HEK293 (cell line): ENCODE results near the gene MAFF.
A peak's percentile ranks its signal among the peaks of the same experiment; 100 is the strongest.

Experiments
- EGR2 ChIP-seq: fragments of 450-650 bp; formaldehyde crosslinking; IDR thresholded peaks from 2 replicates; pipeline ENCODE4 v1.5.1; 2016; ENCODE audit warnings: low read depth, missing biosample characterization, missing genetic modification characterization
- GFI1B ChIP-seq: fragments of 450-650 bp; formaldehyde crosslinking; IDR thresholded peaks from 2 replicates; pipeline ENCODE4 v1.5.1; 2016; ENCODE audit warnings: missing biosample characterization, missing genetic modification characterization
- GLIS1 ChIP-seq: fragments of 450-650 bp; formaldehyde crosslinking; IDR thresholded peaks from 2 replicates; pipeline ENCODE4 v1.5.1; 2016; ENCODE audit warnings: missing biosample characterization, missing genetic modification characterization
- KLF10 ChIP-seq: fragments of 450-650 bp; IDR thresholded peaks from 2 replicates; pipeline ENCODE4 v1.5.1; 2018; ENCODE audit warnings: missing biosample characterization, mild to moderate bottlenecking, missing genetic modification characterization
- KLF9 ChIP-seq: fragments of 450-650 bp; formaldehyde crosslinking; IDR thresholded peaks from 2 replicates; pipeline ENCODE4 v1.5.1; 2016; ENCODE audit warnings: missing biosample characterization, missing genetic modification characterization, low read depth
- MZF1 ChIP-seq: fragments of 450-650 bp; formaldehyde crosslinking; IDR thresholded peaks from 2 replicates; pipeline ENCODE4 v1.5.1; 2017; ENCODE audit warnings: missing biosample characterization, missing genetic modification characterization, borderline replicate concordance
- SP3 ChIP-seq: fragments of 450-650 bp; formaldehyde crosslinking; IDR thresholded peaks from 2 replicates; pipeline ENCODE4 v1.5.1; 2016; ENCODE audit warnings: missing biosample characterization, missing genetic modification characterization
- SP7 ChIP-seq: fragments of 450-650 bp; formaldehyde crosslinking; IDR thresholded peaks from 2 replicates; pipeline ENCODE4 v1.5.1; 2016; ENCODE audit warnings: missing biosample characterization, missing genetic modification characterization
- ZEB2 ChIP-seq: fragments of 450-650 bp; formaldehyde crosslinking; IDR thresholded peaks from 2 replicates; pipeline ENCODE4 v1.5.1; 2016; ENCODE audit warnings: missing biosample characterization, missing genetic modification characterization
- ZFHX2 ChIP-seq: fragments of 450-650 bp; formaldehyde crosslinking; conservative IDR thresholded peaks from 2 replicates; pipeline ENCODE4 v1.5.1; 2016; ENCODE audit warnings: missing biosample characterization, missing genetic modification characterization
- ZIC2 ChIP-seq: fragments of 450-650 bp; formaldehyde crosslinking; IDR thresholded peaks from 2 replicates; pipeline ENCODE4 v1.5.1; 2016; ENCODE audit warnings: missing biosample characterization, missing genetic modification characterization
- ZNF335 ChIP-seq: fragments of 450-650 bp; formaldehyde crosslinking; conservative IDR thresholded peaks from 2 replicates; pipeline ENCODE4 v1.5.1; 2016; ENCODE audit warnings: missing biosample characterization, missing genetic modification characterization
- ZNF391 ChIP-seq: fragments of 450-650 bp; formaldehyde crosslinking; IDR thresholded peaks from 2 replicates; pipeline ENCODE4 v1.5.1; 2016; ENCODE audit warnings: low read depth, missing biosample characterization, missing genetic modification characterization, borderline replicate concordance
- ZNF394 ChIP-seq: fragments of 450-650 bp; formaldehyde crosslinking; IDR thresholded peaks from 2 replicates; pipeline ENCODE4 v1.5.1; 2016; ENCODE audit warnings: missing biosample characterization, missing genetic modification characterization, mild to moderate bottlenecking, moderate library complexity, borderline replicate concordance
- ZNF510 ChIP-seq: fragments of 450-650 bp; formaldehyde crosslinking; IDR thresholded peaks from 2 replicates; pipeline ENCODE4 v1.5.1; 2018; ENCODE audit warnings: mild to moderate bottlenecking, missing genetic modification characterization, missing biosample characterization; ENCODE audit not compliant: insufficient replicate concordance
- ZNF596 ChIP-seq: fragments of 450-650 bp; IDR thresholded peaks from 2 replicates; pipeline ENCODE4 v1.5.0; 2018; ENCODE audit warnings: missing biosample characterization, mild to moderate bottlenecking, missing genetic modification characterization, moderate library complexity
- ZNF621 ChIP-seq: fragments of 450-650 bp; formaldehyde crosslinking; IDR thresholded peaks from 2 replicates; pipeline ENCODE4 v1.5.1; 2017; ENCODE audit warnings: missing biosample characterization, missing genetic modification characterization
- ZNF629 ChIP-seq: fragments of 450-650 bp; formaldehyde crosslinking; IDR thresholded peaks from 2 replicates; pipeline ENCODE4 v1.5.1; 2017; ENCODE audit warnings: missing biosample characterization, missing genetic modification characterization
- ZNF660 ChIP-seq: fragments of 450-650 bp; IDR thresholded peaks from 2 replicates; pipeline ENCODE4 v1.5.1; 2018; ENCODE audit warnings: missing biosample characterization, mild to moderate bottlenecking, missing genetic modification characterization
- ZNF670 ChIP-seq: fragments of 450-650 bp; formaldehyde crosslinking; IDR thresholded peaks from 2 replicates; pipeline ENCODE4 v1.5.1; 2016; ENCODE audit warnings: missing biosample characterization, missing genetic modification characterization, low read depth
- ZNF76 ChIP-seq: fragments of 450-650 bp; formaldehyde crosslinking; IDR thresholded peaks from 2 replicates; pipeline ENCODE4; 2016; ENCODE audit warnings: low read depth, missing biosample characterization, missing genetic modification characterization, borderline replicate concordance
- ZNF777 ChIP-seq: fragments of 450-650 bp; formaldehyde crosslinking; IDR thresholded peaks from 2 replicates; pipeline ENCODE4 v1.5.1; 2017; ENCODE audit warnings: missing biosample characterization, missing genetic modification characterization, borderline replicate concordance
- ZNF785 ChIP-seq: fragments of 450-650 bp; formaldehyde crosslinking; IDR thresholded peaks from 2 replicates; pipeline ENCODE4 v1.5.1; 2016; ENCODE audit warnings: missing biosample characterization, missing genetic modification characterization
- ZNF792 ChIP-seq: fragments of 450-650 bp; formaldehyde crosslinking; IDR thresholded peaks from 2 replicates; pipeline ENCODE4 v1.5.1; 2016; ENCODE audit warnings: missing biosample characterization, missing genetic modification characterization
- TF ChIP-seq, protein P1 (sequence below): fragments of 450-650 bp; formaldehyde crosslinking; IDR thresholded peaks from 2 replicates; pipeline ENCODE4 v1.5.1; 2016; ENCODE audit warnings: missing biosample characterization, missing genetic modification characterization, borderline replicate concordance
- TF ChIP-seq, protein P2 (sequence below): fragments of 450-650 bp; formaldehyde crosslinking; conservative IDR thresholded peaks from 2 replicates; pipeline ENCODE4 v1.5.1; 2016; ENCODE audit warnings: low read depth, missing biosample characterization, missing genetic modification characterization
- TF ChIP-seq, protein P3 (sequence below): fragments of 450-650 bp; formaldehyde crosslinking; IDR thresholded peaks from 2 replicates; pipeline ENCODE4 v1.5.1; 2016; ENCODE audit warnings: missing biosample characterization, missing genetic modification characterization
- TF ChIP-seq, protein P4 (sequence below): fragments of 450-650 bp; formaldehyde crosslinking; IDR thresholded peaks from 2 replicates; pipeline ENCODE4 v1.5.1; 2017; ENCODE audit warnings: missing biosample characterization, missing genetic modification characterization
- TF ChIP-seq, protein P5 (sequence below): fragments of 450-650 bp; formaldehyde crosslinking; IDR thresholded peaks from 2 replicates; pipeline ENCODE4 v1.5.1; 2016; ENCODE audit warnings: missing biosample characterization, missing genetic modification characterization, low read depth

The MAFF gene

DNA sequence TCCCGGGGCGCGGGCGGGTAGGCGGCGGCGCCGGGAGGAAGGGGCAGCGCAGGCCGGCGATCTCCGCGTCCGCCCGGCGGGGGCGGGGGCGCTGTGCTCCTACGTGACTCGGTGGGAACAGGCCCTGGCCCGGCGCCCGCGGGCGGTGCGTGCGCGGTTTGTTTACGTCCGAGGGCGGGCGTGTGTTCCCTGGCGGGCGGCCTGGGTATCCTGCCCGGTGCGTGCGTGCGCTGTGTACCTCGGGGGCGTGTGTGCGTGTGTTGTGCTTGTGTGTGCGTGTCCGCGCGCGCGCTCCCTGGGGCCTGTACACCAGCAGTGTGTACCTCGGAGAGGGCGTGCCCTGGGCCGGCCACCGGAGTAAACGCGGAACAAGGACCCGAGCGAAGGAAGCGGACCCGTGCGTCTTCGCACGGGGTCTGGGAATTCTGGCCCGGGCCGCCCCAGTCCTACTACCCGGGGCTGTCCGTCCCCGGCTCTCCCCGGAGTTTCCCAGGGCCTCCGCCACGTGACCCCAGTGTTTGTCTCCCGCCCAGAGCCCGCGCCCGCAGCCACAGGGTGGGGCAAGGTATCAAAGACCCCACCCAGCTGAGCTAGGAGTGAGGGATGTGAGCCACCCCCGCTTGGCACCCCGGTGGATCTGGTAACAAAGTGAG is 769 bp downstream of the MAFF start (continued):
- TF ChIP-seq, protein P1, sequence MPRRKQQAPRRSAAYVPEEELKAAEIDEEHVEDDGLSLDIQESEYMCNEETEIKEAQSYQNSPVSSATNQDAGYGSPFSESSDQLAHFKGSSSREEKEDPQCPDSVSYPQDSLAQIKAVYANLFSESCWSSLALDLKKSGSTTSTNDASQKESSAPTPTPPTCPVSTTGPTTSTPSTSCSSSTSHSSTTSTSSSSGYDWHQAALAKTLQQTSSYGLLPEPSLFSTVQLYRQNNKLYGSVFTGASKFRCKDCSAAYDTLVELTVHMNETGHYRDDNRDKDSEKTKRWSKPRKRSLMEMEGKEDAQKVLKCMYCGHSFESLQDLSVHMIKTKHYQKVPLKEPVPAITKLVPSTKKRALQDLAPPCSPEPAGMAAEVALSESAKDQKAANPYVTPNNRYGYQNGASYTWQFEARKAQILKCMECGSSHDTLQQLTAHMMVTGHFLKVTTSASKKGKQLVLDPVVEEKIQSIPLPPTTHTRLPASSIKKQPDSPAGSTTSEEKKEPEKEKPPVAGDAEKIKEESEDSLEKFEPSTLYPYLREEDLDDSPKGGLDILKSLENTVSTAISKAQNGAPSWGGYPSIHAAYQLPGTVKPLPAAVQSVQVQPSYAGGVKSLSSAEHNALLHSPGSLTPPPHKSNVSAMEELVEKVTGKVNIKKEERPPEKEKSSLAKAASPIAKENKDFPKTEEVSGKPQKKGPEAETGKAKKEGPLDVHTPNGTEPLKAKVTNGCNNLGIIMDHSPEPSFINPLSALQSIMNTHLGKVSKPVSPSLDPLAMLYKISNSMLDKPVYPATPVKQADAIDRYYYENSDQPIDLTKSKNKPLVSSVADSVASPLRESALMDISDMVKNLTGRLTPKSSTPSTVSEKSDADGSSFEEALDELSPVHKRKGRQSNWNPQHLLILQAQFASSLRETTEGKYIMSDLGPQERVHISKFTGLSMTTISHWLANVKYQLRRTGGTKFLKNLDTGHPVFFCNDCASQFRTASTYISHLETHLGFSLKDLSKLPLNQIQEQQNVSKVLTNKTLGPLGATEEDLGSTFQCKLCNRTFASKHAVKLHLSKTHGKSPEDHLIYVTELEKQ (tag by site-specific recombination), result no peak
- TF ChIP-seq KLF9, result peak; percentile 91
- 0 out of 2 replicates have a peak, but pooled peaks have one; percentile 5 for TF ChIP-seq ZNF596
- peak; percentile 35 for TF ChIP-seq SP3 (tag by site-specific recombination)
- TF ChIP-seq MZF1 (tag by site-specific recombination), result no peak
- TF ChIP-seq ZNF510 (tag by site-specific recombination), result no peak
- TF ChIP-seq ZNF394 (tag by site-specific recombination), result no peak
- peak; percentile 21; the same call in 1 of the 2 replicates for TF ChIP-seq ZEB2 (tag by site-specific recombination)
- peak; percentile 30; the same call in 1 of the 2 replicates for TF ChIP-seq ZNF629 (tag by site-specific recombination)
- peak; percentile 97 for TF ChIP-seq EGR2 (tag by site-specific recombination)
- TF ChIP-seq ZNF670 (tag by site-specific recombination), result no peak
- peak; percentile 42; the same call in 1 of the 2 replicates for TF ChIP-seq ZNF76 (tag by site-specific recombination)
- TF ChIP-seq ZNF792 (tag by site-specific recombination), result no peak
- TF ChIP-seq SP7 (tag by site-specific recombination), result peak; percentile 50; the same call in 1 of the 2 replicates
- TF ChIP-seq ZNF391 (tag by site-specific recombination), result no peak
- TF ChIP-seq, protein P2, sequence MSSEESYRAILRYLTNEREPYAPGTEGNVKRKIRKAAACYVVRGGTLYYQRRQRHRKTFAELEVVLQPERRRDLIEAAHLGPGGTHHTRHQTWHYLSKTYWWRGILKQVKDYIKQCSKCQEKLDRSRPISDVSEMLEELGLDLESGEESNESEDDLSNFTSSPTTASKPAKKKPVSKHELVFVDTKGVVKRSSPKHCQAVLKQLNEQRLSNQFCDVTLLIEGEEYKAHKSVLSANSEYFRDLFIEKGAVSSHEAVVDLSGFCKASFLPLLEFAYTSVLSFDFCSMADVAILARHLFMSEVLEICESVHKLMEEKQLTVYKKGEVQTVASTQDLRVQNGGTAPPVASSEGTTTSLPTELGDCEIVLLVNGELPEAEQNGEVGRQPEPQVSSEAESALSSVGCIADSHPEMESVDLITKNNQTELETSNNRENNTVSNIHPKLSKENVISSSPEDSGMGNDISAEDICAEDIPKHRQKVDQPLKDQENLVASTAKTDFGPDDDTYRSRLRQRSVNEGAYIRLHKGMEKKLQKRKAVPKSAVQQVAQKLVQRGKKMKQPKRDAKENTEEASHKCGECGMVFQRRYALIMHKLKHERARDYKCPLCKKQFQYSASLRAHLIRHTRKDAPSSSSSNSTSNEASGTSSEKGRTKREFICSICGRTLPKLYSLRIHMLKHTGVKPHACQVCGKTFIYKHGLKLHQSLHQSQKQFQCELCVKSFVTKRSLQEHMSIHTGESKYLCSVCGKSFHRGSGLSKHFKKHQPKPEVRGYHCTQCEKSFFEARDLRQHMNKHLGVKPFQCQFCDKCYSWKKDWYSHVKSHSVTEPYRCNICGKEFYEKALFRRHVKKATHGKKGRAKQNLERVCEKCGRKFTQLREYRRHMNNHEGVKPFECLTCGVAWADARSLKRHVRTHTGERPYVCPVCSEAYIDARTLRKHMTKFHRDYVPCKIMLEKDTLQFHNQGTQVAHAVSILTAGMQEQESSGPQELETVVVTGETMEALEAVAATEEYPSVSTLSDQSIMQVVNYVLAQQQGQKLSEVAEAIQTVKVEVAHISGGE (tag by site-specific recombination), result no peak
- TF ChIP-seq ZNF660 (tag by site-specific recombination), result no peak
- no peak for TF ChIP-seq ZNF621 (tag by site-specific recombination)
- TF ChIP-seq, protein P3, sequence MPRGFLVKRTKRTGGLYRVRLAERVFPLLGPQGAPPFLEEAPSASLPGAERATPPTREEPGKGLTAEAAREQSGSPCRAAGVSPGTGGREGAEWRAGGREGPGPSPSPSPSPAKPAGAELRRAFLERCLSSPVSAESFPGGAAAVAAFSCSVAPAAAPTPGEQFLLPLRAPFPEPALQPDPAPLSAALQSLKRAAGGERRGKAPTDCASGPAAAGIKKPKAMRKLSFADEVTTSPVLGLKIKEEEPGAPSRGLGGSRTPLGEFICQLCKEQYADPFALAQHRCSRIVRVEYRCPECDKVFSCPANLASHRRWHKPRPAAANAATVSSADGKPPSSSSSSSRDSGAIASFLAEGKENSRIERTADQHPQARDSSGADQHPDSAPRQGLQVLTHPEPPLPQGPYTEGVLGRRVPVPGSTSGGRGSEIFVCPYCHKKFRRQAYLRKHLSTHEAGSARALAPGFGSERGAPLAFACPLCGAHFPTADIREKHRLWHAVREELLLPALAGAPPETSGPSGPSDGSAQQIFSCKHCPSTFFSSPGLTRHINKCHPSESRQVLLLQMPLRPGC, result no peak
- TF ChIP-seq GLIS1 (tag by site-specific recombination), result peak; percentile 78
- TF ChIP-seq, protein P4, sequence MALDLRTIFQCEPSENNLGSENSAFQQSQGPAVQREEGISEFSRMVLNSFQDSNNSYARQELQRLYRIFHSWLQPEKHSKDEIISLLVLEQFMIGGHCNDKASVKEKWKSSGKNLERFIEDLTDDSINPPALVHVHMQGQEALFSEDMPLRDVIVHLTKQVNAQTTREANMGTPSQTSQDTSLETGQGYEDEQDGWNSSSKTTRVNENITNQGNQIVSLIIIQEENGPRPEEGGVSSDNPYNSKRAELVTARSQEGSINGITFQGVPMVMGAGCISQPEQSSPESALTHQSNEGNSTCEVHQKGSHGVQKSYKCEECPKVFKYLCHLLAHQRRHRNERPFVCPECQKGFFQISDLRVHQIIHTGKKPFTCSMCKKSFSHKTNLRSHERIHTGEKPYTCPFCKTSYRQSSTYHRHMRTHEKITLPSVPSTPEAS (tag by site-specific recombination), result peak; percentile 63
- peak; percentile 52; the same call in 1 of the 2 replicates for TF ChIP-seq ZIC2 (tag by site-specific recombination)
- peak; percentile 99 for TF ChIP-seq ZFHX2 (tag by site-specific recombination)
- TF ChIP-seq GFI1B, result no peak
- TF ChIP-seq ZNF777, result peak; percentile 91; the same call in 1 of the 2 replicates
- TF ChIP-seq ZNF785 (tag by site-specific recombination), result no peak
- peak; percentile 88 for TF ChIP-seq ZNF335
- no peak for TF ChIP-seq KLF10 (tag by site-specific recombination)
- TF ChIP-seq, protein P5, sequence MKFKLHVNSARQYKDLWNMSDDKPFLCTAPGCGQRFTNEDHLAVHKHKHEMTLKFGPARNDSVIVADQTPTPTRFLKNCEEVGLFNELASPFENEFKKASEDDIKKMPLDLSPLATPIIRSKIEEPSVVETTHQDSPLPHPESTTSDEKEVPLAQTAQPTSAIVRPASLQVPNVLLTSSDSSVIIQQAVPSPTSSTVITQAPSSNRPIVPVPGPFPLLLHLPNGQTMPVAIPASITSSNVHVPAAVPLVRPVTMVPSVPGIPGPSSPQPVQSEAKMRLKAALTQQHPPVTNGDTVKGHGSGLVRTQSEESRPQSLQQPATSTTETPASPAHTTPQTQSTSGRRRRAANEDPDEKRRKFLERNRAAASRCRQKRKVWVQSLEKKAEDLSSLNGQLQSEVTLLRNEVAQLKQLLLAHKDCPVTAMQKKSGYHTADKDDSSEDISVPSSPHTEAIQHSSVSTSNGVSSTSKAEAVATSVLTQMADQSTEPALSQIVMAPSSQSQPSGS (tag by site-specific recombination), result no peak
